Fibroblast of lung (primary cell): ENCODE results near the gene COX7A2L.

ENCODE experiments used
- CTCF ChIP-seq, 2 donors: IDR thresholded peaks in 1 of 2; conservative IDR thresholded peaks in 1 of 2; 1 replicate in 1 of 2; 2 replicates in 1 of 2; pipeline ENCODE4 v1.5.1; 2011 to 2012; ENCODE audit warnings: low read length in 2 of 2, control low read depth in 1 of 2, inconsistent platforms in 1 of 2, low read depth in 1 of 2, mild to moderate bottlenecking in 1 of 2
- EZH2 ChIP-seq: IDR thresholded peaks from 2 replicates; pipeline ENCODE4 v1.5.1; 2012; ENCODE audit warnings: low read length, control low read depth, mild to moderate bottlenecking; ENCODE audit errors: missing control alignments

GRCh38 chr2:42359304-42359964, 1.6 kb downstream of the COX7A2L start:
- no peak for TF ChIP-seq CTCF (conservative IDR thresholded peaks at IDR 0.05 in 1 of 2, IDR thresholded peaks at IDR 0.05 in 1 of 2; ENCODE audit: low read depth in 1 of 2, low read length in 2 of 2)
- no peak for TF ChIP-seq EZH2
